Left ventricle myocardium superior (tissue), 1 donor: ENCODE measurements around the gene MAG. TPM values are rescaled to one million over a fixed set of nuclear protein-coding genes. Genes with fewer than 3 reads are reported as not detected.

Source experiments
- ATAC-seq: fragments of 200-7000 bp; cut with Tn5 transposase; one replicate; pipeline ENCODE4 v1.9.1; 2020; ENCODE audit warnings: mild to moderate bottlenecking, moderate library complexity
- DNase-seq: peaks from one replicate; pipeline ENCODE4 v3.0.0-alpha.2; 2020
- intact Hi-C: fragments of 100-400 bp; cut with micrococcal nuclease; formaldehyde crosslinking; loops from one replicate; pipeline ENCODE4 v1.11.0; 2022
- long read RNA-seq: library from polyadenylated mRNA; unstranded; transcript quantifications from one replicate; pipeline ENCODE4 v2.0.0, GENCODE V29; 2021
- total RNA-seq: library from RNA; stranded (reverse); fragmentation: NEBNext Ultra II Directional; extraction: Animal tissue kit (Norgen Biotek cat#: 25700); gene quantifications from one replicate; pipeline ENCODE4 v1.2.1, GENCODE V29; 2021
- donor health status: DM: no; HTN: yes; CAD: no; lungs with severe emphysema.

Gene MAG
- not detected for total RNA-seq
- long read RNA-seq, result 0 reads

DNA sequence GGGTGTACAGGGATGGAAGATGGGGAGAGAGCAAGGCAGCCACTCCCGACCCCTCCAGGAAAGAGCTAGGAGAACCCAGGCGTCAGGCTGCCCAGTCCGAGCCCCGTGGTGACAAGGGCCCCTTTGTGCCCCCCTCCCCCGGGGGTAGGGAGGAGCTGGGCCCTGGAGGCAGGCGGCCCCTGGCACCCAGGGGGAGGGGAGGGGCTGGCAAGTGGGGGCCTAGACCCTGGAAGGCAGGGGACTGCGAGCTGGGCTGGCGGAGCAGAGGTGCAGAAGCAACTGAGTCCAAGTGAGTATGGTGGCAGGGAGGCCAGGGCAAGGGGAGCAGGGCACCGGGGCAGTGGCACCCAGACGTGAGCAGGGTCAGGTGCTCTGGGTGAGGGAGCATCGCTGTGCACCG is at the start of gene MAG:
MAG (plus strand) TSS at position 246 of the 400 bp plus-strand sequence. CDS start 3,248 bp downstream, outside the sequence.
- DNase-seq, result no peak
- intact Hi-C loops, result no loop called here
- no peak for ATAC-seq

- intact Hi-C loops, result no loop called here
- no peak for DNase-seq
- no peak for ATAC-seq
Measured at GRCh38 chr19:35246466-35247092, 45.4 kb upstream of the MAG start.

GRCh38 chr19:35247526-35248309 is 44.2 kb upstream of the MAG start:
- intact Hi-C loops, result no loop called here
- peak; percentile 80 for ATAC-seq
- peak; percentile 60 for DNase-seq

- ATAC-seq, result peak; percentile 90
- intact Hi-C loops, result no loop called here
- peak; percentile 62 for DNase-seq
Measured at GRCh38 chr19:35248310-35249145, 43.4 kb upstream of the MAG start, which contains the start of gene LSR. LSR (plus strand) TSS chr19:35249002; CDS start chr19:35249023, 21 bp downstream.

DNA sequence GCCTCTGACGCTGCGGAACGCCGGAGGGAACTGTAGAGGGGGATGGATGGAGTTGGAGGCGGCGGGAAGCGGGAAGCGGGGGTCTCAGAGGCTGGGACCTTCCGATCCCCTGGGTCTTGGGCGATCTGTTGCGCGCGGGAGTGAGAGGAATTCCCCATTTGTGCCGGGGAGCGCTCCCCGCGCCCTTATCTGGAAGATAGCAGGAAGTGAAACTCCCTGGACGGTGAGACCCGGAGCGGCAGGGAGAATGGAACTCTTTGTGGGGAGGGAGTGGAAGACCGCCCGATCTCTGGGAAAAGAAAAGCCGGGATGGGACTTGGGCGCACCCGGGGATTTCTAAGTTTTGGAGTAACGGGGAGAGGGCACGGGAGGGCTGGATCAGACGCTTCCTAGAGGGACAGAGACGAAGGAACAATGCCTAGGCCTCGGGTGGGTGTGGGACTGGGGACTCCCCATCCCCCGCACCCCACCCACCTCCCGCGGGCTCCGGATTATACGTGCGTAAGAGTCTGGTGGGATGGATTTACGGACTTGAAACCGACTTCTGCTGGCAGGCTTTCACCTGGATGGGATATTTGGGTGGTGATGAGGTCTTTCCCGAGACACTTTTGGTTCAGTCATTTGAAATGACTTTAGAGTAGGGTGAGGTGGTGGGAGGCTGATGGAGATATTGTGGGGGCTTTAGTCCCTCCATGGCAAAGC is 42.7 kb upstream of the MAG start:
- intact Hi-C loops, result no loop called here
- ATAC-seq, result no peak

DNA sequence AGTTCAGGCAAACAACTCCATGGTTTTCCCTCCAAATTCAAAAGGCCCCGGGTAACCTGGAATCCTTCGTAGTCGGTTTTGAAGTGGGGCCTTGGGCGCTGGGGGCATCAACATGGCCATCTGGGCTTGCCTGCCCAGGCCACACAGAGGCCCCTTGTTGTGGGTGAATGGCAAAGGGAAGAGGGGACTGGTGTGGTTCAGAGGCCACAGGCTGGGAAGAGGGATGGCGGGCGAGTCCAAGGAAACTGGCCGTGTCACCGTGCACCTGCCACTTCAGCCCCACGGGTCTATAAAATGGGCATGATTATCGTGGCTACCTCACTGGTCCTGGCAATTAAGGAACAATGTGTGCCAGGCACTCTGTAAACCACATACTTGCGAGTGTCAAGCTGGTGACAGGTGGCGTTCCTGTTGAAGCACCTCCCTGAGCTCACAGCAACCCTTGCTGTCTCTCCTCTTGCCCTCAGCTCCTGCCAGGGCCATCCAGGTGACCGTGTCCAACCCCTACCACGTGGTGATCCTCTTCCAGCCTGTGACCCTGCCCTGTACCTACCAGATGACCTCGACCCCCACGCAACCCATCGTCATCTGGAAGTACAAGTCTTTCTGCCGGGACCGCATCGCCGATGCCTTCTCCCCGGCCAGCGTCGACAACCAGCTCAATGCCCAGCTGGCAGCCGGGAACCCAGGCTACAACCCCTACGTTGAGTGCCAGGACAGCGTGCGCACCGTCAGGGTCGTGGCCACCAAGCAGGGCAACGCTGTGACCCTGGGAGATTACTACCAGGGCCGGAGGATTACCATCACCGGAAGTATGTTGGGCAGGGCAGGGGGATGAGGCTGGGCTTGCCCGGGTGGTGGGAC is 41.9 kb upstream of the MAG start:
- no peak for DNase-seq
- intact Hi-C loops, result no loop called here

More for the DNA sequence above, 42.7 kb upstream of the MAG start:
- no peak for DNase-seq

DNA sequence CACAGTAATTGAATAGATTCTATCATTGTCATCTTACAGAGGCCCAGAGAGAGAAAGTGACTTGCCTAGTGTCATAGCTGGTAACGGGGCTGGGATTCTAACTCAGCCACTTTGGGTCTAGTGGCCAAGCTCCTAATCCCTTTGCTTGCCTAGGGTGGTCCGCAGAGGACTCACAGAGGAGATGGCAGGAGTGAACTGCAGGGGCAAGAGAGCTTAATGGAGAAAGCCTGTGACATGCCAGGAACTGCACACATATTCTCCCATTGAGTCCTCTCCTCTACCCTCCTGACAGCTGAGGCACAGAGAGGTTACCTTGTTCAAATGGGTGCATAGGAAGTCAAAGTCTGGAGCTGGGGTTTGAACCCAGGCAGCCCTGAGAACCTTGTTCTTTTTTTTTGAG is 40.5 kb upstream of the MAG start:
- no peak for DNase-seq
- intact Hi-C loops, result no loop called here
- ATAC-seq, result no peak

More for the DNA sequence above, 41.9 kb upstream of the MAG start:
- no peak for ATAC-seq

- intact Hi-C loops, result no loop called here
- ATAC-seq, result no peak
- no peak for DNase-seq
Measured at GRCh38 chr19:35253316-35254286, 38.4 kb upstream of the MAG start.

- peak; percentile 57 for ATAC-seq
- intact Hi-C loops, result no loop called here
- DNase-seq, result no peak
Measured at GRCh38 chr19:35254341-35255297, 37.3 kb upstream of the MAG start.

DNA sequence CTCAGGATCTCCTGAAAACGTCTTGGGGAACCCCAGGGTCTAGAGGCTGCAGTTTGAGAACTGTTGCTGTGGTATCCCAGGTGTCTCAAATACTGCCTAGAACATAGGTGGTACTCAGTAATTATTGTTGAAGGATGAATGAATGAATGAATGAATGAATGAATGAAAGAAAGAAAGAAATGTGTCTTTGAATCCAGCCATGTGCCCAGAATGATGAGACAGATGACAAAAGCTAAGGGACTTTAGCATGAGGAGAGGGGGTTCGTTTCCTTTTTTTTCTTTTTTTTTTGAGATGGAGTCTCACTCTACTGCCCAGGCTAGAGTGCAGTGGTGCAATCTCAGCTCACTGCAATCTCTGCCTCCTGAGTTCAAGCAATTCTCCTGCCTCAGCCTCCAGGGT is 35.4 kb upstream of the MAG start:
- no peak for DNase-seq
- ATAC-seq, result no peak
- intact Hi-C loops, result no loop called here

DNA sequence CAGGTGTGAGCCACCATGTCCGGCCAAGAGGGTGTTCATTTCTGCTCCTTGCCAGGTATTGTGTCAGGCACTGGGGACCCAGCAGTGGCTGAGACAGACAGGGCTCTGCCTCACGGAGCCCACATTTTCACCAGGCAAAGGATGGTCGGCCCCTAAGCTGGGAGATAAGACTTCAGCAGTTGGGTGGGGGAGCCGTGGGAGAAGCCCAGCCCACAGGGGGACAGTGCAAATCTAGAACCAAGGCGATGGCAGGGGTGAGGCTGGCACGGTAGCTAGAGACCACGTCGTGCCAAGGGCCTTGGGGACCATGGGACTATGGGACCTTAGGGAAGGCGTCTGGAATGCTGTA is 34.9 kb upstream of the MAG start:
- ATAC-seq (no peak), DNase-seq (no peak)
- intact Hi-C loops, result no loop called here

DNA sequence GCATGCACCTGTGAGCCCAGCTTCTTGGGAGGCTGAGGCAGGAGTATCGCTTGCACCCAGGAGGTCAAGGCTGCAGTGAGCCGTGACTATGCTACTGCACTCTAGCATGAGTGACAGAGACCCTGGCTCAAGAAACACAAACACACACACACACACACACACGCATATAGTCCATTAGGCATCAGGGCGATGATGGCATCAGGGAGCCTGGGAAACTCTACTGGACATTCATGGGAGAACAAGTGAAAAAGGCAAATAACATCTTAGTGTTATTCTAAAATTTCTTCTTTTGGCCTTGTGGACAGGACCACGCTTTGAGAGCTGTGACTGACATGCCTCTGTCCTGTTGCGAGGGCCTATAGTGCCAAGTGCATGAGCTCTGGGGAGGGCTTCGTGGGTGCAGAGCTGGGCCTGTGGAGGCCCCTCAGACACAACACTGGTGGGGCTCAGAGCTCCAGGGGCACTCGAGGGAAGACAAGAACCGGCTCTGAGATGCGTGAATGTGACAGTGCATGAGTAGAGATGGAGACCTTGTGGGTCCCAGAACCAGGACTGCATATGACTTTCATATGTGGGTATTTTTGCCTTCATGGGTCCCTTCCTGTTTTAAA is 31.2 kb upstream of the MAG start:
- DNase-seq, result peak; percentile 15
- ATAC-seq, result no peak
- intact Hi-C loops, result no loop called here

- intact Hi-C loops, result no loop called here
- DNase-seq, result peak; percentile 23
- no peak for ATAC-seq
Measured at GRCh38 chr19:35261356-35262100, 30.4 kb upstream of the MAG start.

- ATAC-seq (peak; percentile 28), DNase-seq (peak; percentile 40)
- intact Hi-C loops, result no loop called here
Measured at GRCh38 chr19:35262101-35262761, 29.7 kb upstream of the MAG start.
